ENCODE measurements around the gene SLC12A3. TPM values are rescaled to one million over a fixed set of nuclear protein-coding genes. Genes with fewer than 3 reads are reported as not detected.

SLC12A3 gene
- not detected in 5 replicates for total RNA-seq (2022; extraction: Qiagen RNA extraction; ENCODE audit: low read depth)

GRCh38 chr16:56864960-56865359 lies at the start of gene SLC12A3:
TSS of gene SLC12A3 (plus strand) at chr16:56865207. CDS start at chr16:56865236, 29 bp downstream.

GRCh38 chr16:56931892-56932720 lies 67.1 kb downstream of the SLC12A3 start, which contains the start of gene HERPUD1:
TSS of gene HERPUD1 (plus strand) at chr16:56932142. CDS start at chr16:56932245, 103 bp downstream.

GRCh38 chr16:56961851-56962281 lies 96.9 kb downstream of the SLC12A3 start, which contains the start of gene CETP:
TSS of gene CETP (plus strand) at chr16:56961950. CDS start at chr16:56961980, 30 bp downstream.

Other genes with a start within 250 kb of the SLC12A3 start
- gene MT1E, start 239.4 kb upstream of the SLC12A3 start, total RNA-seq (2022; extraction: Qiagen RNA extraction; ENCODE audit: low read depth): 0.34 TPM in 1 of 5 replicates, not detected in the others
- gene MT1M, start 232.5 kb upstream of the SLC12A3 start, total RNA-seq (2022; extraction: Qiagen RNA extraction; ENCODE audit: low read depth): not detected in 5 replicates
- 16.3 to 25.0 TPM (median 19.6 TPM) in 5 replicates for gene MT1A, start 226.5 kb upstream of the SLC12A3 start, total RNA-seq (2022; extraction: Qiagen RNA extraction; ENCODE audit: low read depth)
- gene MT1B, start 213.3 kb upstream of the SLC12A3 start, total RNA-seq (2022; extraction: Qiagen RNA extraction; ENCODE audit: low read depth): not detected in 5 replicates
- 10.7 to 22.0 TPM (median 14.6 TPM) in 5 replicates for gene MT1F, start 207.2 kb upstream of the SLC12A3 start, total RNA-seq (2022; extraction: Qiagen RNA extraction; ENCODE audit: low read depth)
- gene MT1G, start 197.1 kb upstream of the SLC12A3 start, total RNA-seq (2022; extraction: Qiagen RNA extraction; ENCODE audit: low read depth): not detected in 5 replicates
- not detected in 5 replicates for gene MT1H, start 195.4 kb upstream of the SLC12A3 start, total RNA-seq (2022; extraction: Qiagen RNA extraction; ENCODE audit: low read depth)
- 269 to 464 TPM (median 369 TPM) in 5 replicates for gene MT1X, start 182.7 kb upstream of the SLC12A3 start, total RNA-seq (2022; extraction: Qiagen RNA extraction; ENCODE audit: low read depth)
- 85.7 to 112 TPM (median 105 TPM) in 5 replicates for gene NUP93, start 135.1 kb upstream of the SLC12A3 start, total RNA-seq (2022; extraction: Qiagen RNA extraction; ENCODE audit: low read depth)
- 88.5 to 97.8 TPM (median 96.4 TPM) in 5 replicates for gene HERPUD1, start 66.9 kb downstream of the SLC12A3 start, total RNA-seq (2022; extraction: Qiagen RNA extraction; ENCODE audit: low read depth)
- gene CETP, start 96.7 kb downstream of the SLC12A3 start, total RNA-seq (2022; extraction: Qiagen RNA extraction; ENCODE audit: low read depth): not detected in 5 replicates
- 3.7 to 5.7 TPM (median 4.9 TPM) in 5 replicates for gene NLRC5, start 124.3 kb downstream of the SLC12A3 start, total RNA-seq (2022; extraction: Qiagen RNA extraction; ENCODE audit: low read depth)
- 35.2 to 46.4 TPM (median 42.1 TPM) in 5 replicates for gene CPNE2, start 227.4 kb downstream of the SLC12A3 start, total RNA-seq (2022; extraction: Qiagen RNA extraction; ENCODE audit: low read depth)